GM21423 (cell line): ENCODE data around the gene DQX1.

Experiments
- ATAC-seq: cut with Tn5 transposase; IDR thresholded peaks from one replicate; pipeline ENCODE4 v1.9.1; 2021; ENCODE audit warnings: mild to moderate bottlenecking, moderate library complexity; ENCODE audit not compliant: unreplicated experiment

Gene DQX1

DNA sequence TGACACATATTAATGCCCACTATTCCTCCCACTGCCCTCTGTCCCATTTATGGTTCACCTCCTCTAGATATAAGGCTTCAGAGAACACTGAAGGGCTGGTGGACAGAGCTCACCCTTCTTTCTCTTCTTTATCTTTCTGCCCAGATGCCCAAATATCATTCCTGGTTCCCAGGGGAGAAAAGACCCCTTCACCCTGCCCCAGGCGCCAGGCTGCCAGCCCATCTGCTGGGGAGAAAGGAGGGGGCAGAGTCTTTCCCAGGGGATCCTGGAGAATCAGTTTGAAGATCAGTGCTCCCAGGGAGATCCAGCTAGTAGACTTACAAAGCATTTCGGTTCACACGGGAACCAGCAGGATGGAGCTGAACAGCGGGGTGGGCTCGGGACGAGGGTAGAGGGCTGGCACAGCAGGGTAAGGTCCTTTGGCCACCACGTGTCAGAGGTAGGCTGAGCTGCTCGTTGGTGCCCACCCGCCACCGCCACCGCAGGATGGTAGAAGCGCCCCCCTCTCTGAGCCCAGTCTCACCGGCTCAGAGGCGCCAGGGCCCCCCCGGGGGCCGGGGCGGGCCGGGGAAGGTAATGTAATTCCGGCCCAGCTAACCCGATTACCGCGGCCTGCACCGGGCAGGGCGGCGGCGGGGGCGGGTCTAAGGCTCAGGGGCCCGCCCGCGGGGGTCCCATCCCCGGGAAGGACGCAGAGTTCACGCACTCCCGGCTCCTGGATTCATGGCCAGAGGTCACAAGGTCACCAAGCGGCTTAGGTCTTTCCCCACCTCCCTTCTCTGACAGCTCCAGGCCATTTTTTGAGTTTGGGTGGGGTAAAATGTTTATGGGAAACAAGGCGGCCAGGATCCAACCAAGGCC is 13.1 kb downstream of the DQX1 start:
- ATAC-seq: no peak

DNA sequence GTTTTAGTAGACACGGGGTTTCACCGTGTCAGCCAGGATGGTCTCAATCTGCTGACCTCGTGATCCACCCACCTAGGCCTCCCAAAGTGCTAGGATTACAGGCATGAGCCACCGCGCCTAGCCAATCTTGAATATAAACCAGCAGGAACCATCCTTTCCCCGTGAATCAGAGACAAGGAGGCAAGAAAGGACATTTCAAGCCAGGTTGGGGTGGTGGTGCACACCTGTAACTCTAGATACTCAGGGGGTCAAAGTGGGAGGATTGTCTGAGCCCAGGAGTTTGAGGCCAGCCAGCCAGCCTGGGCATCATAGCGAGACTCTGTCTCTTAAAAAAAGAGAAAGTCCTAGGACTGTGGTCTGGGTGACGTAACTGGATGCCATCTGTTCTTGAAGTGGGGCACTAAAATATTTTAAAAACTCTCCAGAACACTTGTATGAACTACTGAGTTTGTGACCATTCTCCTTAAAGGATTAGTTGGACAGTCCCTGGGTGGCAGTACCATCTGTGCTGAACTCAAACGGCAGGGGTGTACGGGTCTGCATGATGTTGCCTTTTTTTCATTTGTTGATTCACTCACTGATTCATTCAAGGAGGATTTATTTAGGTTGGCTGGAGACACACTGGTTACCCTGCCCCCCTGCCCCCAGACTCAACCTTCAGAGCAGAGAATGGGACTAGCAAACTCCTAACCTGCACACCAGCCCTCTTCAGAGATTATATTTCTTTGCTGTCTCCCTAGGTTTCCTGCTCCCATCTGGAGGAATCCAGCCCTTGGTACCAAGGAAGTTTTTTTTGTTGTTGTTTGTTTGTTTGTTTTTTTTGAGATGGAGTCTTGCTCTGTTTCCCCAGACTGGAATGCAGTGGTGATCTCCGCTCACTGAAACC is 14.7 kb downstream of the DQX1 start:
- no peak for ATAC-seq

DNA sequence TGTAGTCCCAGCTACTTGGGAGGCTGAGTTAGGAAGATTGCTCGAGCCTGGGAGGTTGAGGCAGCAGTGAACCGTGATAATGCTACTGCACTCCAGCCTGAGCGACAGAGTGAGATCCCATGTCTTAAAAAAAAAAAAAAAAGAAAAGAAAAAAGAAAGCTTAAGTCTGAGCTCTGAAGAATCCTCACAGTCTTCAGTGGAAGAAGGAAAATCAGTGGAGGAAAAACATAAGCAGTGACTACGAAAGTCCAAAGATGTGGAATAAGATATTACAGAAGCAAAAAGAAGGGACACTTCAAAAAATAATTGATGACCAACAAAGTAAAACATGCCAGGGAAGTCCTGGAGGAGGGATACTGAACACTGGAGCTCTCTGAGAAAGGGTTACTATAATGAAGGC is 15.8 kb downstream of the DQX1 start:
- ATAC-seq: no peak

DNA sequence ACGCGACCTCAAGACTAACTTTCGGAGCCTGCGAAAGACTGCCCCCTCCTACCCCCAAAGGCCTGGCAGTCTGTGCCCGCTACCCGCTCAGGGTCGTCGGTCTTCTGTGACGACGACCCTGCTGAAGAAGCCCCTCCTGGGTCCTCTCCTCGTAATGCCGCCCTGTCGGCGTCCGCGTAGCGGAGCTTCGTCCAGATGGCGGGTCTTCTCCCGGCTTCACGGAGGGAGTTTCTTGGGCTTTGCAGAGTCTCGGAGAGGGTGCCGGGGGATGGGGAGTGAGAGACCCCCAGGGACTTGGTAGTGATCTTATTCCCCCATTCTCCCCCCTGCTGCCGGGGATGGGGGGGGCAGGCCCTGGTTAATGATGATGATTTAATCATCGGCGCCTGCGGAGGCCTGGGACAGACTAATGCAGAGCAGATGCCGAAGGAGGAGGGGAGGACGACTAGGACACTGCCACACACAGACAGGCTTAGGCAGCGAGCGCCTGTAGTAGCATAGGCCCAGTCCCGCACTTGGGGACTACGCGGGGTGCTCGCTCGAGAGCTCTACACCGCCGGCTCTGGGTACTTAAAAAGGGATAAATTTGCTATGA is 18.0 kb downstream of the DQX1 start:
- peak; percentile 8 for ATAC-seq

DNA sequence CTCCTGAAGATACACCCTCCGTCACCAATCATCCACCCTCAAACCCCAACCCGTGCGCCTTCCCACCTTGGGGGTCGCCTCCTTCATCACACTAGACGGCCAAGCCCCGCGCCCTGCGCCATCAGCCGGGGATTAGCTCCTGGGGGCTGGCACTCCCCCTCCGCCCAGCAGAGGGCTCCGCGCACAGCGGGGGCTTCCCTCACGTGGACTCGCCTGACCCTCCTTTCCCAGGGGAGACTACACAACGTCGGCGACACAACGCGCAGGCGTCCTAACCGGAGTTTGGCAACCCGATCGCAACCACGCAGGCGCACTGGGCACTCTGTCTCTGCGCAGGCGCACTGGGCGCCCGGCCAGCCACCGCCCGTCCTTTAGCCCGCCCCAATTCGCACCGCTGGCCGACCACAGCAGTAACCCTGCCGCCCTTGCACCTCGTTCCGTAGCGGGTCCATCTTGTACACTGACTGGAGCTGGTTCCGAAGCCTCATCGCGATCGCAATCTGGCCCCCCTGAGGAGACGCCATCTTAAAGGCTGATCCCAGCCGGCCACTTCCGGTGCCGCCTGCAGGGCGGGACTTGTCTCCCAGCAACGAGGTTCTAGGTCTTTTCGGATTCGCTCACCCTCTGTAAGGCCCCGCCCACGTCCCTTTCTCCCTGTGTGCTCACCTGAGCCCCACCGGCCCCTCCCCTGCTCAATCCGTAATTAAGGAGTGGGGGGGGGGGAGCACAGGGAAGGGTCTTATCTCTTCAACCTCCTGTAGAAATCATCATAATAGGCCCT is 18.7 kb downstream of the DQX1 start, which contains the start of gene PCGF1:
Gene PCGF1 (minus strand): TSS at position 551 of the 781 bp plus-strand sequence. CDS start 27 bp downstream, at position 524.
- peak; percentile 85 for ATAC-seq

DNA sequence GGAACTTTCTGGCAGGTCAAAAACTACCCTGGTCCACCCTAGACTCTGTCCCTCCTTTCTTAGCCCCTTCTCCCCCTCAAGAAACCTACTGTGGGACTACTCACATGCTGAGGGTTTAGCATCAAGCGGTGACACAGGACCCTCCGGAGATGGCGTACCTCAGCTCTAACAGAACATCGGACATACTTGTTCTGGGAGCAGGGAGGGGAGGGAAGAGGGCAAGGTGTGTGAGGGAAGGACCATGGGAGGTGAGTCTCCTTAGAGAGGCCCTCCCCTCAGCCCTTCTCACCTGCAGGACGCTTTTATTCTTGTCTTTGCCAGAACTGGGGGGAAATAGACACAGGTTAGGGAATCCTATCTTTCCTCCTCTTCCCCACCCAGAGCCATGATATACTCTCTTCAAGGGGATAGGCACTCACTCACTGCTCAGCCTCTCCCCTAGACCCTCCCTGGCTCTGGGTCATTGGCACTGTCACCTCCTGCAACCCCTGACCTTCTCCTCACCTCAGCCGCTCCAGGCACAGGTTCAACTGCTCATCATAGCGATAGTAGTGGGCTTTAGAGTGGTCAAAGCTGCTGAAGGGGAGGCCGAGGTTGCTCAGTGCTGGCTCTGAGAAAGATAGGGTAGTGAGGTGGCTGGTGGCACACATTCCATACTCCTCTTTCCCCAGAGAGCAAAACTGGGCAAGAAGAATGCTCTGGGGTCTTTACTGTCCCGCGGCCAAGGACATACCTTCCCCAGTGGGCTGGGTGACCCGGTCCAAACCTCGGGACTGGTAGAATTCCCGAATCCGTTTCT is 20.4 kb downstream of the DQX1 start:
- ATAC-seq: no peak

DNA sequence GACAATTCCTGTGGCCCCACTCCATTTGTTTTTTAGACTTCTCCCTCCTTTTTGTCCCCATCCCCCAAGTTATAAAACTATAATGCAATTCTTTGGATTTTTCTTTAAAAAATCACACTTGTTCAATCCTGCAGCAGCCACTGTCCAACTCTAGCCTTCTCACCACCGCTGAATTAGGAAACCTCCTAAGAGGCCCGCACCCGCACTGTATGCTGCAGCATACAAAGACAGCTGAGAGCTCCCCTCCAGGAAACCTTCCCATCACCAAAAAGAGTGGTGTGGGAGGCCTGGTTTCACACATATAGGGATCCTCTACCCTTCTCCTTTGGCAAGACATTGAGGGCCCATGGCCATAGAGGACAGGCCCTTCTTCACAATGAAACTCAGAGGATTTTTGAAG is 21.4 kb downstream of the DQX1 start:
- no peak for ATAC-seq

DNA sequence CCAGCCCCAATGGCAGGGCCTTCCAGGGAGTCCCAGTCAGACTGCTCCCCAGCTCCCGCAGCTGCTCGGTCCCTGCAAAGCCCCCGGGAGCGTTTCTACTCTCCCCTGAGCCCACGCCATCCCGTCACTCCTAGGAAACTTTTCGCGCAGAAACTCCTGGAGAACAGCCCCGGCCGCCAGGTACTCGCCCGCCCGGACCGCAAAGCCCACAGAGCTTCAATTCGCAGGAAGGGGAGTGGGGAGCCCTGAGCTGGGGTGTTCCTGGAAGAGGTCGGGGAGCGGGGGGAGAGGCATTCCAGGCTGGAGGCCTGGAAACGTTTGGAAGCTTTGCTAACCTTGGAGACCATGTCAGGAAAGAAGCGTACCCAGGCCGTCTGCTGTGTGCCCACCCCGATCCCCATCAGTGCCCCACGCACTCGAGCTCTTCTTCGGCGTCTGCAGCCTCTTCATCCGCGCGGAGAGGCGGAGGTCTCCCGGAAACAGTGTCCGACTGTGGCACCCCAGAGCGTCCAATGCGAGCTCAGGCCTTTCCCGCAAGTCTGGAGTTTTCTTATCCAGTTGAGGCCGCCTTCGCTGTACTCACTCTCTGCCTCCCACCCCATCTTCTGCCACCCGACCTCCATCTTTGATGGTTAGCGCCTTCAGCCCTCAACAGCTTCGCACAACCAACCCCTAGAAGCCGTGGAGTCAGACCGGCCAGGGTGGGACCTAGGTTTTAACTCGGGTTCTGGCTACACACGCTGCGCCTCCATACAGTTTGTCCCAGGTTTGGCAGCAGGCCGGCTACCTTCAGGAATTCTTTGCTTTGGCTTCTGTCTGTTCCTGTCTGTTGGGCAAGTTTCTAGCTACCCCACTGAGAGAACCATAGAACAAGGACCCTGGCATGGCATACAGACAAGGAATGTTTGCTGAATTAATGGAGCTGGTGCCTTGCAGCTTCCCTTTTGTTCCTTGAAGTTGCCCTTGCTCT is 22.2 kb downstream of the DQX1 start:
- no peak for ATAC-seq

DNA sequence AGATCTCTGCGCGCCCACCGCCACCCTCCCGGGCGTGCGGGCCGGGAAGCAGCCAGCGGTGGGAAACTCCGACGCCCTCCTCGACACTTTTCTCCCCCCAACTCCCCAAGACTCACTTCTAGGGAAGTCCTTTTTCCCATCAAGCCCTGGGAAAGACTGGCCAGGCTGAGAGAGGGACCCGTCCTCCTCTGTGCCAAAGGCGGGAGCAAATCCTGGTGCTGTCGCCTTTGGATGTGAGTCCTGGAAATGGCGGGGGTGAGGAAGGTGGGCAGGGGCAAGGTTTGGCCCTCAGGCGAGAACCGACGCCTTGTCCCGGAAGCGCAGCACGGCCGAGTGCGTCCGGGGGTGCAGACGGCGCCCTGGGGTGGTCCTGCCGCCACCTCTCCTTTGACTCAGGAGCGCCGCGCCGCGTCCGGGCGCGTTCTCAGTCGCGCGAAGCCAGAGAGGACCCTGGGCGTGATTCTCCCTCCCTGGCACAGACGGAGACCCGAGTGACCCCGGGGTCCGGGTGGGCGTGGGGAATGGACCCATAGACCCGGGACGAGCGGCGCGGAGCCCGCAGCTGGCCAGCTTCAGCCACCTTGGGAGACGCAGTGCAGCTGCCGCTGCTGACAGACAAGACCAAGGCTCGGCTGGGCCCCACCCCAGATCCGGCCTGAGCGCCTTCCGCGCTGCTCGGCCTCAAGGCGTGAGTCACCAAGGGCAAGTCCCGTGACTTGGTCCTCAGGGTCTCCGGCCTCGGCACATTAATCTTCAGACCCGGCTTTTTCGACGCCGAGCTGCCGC is 23.1 kb downstream of the DQX1 start:
- peak; percentile 38 for ATAC-seq

DNA sequence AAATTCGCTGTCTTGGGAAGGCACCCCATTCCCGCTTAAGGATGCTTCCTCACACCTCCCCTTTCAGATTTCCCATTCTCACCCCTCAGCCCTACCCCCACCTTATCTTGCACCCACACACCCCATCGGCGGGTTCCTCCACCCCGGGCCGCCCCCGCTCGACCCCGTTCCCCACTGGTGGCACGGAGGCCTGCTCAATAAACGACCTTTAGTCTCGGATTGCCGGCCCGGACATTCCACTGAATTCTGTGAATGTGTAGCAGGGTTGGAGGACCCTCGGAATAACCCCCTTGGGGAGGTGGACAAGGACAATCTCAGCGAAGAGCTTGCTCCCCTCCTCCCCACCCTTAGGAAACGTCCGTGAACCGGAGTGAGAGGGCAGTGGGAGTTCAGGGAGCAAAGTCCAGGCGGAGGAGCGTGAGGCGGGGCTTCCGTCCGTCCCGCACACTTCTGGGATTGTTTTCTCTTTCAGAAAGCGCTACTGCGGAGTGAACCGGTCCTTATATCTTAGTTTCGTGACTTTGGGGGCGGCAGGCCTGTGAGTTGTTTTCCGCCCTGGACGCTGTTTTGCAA is 23.8 kb downstream of the DQX1 start:
- ATAC-seq: no peak

DNA sequence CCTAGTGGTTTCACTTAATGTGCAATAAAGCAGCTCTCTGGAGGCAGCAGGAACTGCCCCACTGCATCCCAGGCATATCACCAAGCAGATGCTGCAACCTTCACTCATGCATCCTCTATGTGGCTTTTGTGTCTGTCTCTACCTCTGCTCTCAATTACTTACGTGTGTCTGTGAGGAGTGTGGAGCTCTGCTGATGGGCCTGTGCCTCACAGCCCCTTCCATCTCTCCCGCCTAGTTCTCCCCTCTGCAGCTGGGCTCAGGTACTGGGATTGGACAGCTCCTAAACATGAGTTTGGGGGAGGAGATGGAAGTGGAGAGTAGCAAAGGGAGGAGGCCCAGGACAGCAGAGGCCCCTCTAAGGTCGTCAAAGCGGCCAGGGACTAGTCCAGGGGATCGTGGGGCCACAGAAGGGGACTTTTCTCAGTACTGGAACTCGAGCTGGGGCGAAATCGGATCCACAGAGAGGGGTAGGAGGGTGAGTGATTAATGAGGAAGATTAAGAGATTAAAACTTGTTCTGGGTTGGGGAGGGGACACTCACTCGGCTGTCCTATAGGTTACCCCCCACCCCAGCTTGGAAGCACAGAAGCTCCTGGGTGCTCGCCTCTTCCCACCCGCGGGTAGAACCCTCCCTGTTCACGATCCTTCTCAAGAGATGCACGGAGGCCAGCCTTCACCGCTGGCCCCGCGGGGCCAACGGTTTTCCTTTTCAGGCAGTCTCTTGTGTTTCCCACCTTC is 24.5 kb downstream of the DQX1 start:
- ATAC-seq: no peak

DNA sequence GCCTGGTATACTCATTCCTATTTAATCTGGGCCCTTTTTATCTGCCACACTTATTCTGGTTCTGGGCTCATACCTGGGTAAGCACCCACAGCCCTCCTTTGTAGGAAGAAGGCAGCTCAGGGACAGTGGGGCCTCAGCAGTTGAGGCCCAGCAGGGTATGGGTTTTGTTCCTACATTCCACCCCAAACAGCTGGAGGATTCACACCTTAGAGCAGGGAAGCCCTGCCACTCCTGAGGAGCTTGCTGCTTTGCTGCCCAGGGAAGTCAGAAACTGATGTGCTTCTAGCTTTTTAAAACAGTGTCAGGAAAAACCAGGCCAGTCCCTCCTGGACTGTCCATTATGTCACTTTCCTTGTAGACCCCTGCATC is 25.5 kb downstream of the DQX1 start:
- ATAC-seq: no peak

DNA sequence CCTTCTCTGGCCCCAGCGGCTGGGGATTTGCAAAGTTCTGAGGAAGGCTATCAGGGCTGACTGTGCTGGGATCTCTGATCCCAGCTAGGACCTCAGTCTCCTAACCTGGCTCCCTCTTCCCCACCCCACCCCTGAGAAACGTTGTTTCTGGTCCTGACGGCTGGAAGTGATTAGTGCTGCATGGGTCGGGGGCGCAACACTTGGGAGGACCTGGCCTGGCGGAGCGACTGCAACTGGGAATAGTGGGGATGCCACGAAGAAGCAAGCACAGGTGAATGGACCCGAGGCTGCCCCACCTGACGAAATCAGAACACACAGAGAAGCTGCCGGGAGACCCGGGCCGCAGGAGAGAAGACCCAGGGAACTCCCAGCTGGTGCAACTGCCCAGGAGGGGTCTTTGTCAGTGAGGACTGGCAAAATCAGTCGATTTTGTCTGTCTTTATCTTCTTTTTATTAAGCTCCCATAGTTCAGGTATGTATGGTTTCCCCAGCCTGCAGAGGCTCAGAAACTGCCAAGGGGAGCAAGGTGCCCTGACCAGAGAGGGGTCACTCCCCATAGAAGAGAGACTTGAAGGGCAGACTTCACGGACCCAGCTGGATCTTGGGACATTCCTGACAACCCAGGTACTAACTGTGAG is 26.0 kb downstream of the DQX1 start:
- no peak for ATAC-seq

DNA sequence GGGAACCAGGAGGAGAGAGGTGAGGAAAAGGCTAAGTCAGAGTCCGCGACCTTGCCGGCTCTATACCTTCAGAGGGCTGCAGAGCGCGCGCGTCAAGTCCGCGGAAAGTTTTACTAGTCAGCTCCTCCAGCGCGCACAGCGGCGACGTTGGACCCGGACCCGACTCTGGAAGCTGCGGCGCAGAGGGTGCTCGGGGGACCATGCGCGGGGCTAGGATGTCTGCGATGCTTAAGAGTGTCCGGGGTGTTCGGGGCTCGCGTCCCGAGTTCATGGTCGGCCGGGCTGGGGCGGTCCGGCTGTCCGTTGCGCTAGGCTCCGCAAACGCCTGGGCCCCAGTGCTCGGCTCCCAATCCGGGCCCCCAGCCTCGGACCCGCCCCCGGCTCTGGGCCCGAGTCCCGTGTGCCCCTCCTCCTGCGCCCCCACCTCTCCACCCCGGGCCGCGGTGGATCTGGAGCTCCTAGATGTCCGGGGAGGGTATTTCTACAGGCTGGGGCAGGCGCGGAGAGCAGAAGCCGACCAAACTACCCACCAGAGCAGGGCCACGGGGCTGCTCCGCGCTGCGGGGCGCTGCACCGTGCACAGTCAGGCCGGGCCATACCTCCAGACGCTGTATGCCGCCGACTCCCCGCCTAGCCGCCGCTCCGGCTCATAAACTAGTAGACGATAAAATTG is 26.6 kb downstream of the DQX1 start, which contains the start of gene LBX2:
Gene LBX2 (minus strand): TSS at position 337 of the 673 bp plus-strand sequence. CDS start 66 bp downstream, at position 271.
- ATAC-seq: no peak

DNA sequence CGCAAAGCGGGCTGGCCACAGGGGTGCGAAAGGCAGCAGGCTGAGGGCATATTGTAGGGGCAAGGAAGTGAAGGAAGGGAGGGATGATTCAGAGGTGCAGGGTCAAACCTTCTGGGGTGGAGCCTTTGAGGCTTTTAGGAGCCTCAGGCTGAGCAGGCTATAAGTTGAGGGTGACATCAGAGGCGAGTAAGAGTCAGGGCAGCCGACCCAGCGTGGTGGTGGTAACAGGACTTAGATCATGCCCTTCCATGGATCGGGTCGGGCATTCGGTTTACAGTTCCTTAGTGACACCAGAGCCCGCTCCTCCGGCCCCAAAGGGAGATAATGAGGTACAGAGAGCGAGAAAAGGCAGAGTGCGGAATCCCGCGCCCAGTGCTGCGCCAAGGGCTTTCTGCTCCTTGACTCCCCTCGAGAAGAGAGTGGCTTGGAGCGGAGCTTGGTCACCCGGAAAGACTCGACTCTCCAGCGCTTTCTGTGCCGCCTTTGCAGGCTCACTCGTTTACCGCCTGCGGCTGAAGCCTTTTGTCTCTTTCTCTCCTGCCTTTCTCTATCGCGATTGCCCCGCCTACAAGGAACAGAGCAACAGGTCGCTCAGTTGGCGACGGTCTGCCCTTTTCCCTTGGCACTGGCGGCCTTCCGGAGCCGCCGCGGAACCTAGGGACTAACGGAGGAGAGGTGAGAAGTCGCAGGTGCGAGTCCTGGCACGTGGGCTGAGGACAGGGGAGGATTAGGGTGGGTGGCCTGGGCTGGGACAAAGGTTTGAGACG is 27.3 kb downstream of the DQX1 start:
- ATAC-seq: no peak
